HepG2 (cell line): ENCODE results near the gene MTHFSD. TPM values are rescaled to one million over a fixed set of nuclear protein-coding genes. Genes with fewer than 3 reads are reported as not detected.

Source experiments
- ATAC-seq: fragments of 200-7000 bp; cut with Tn5 transposase; 3 replicates; pipeline ENCODE4 v1.9.1; 2020; ENCODE audit warnings: mild to moderate bottlenecking, moderate library complexity
- BruUV-seq: library from RNA; stranded (reverse); fragments of 400-500 nt; replicated peaks from 2 replicates; lab custom pipeline; 2021; lab: Mats Ljungman, UMichigan
- CTCF ChIA-PET: fragments of 300-600 bp; formaldehyde crosslinking; extraction: SDS; loops from one replicate; lab custom pipeline; 2021; ENCODE audit warnings: low total read pairs, inconsistent platforms, low intra/inter-chr PET ratio; lab: Yijun Ruan, JAX
- POLR2A ChIA-PET: fragments of 350-600 bp; sonication (Branson Sonifier 250); formaldehyde crosslinking; loops from one replicate; lab custom pipeline; 2020; ENCODE audit warnings: antibody characterized with exemption, inconsistent platforms; lab: Yijun Ruan, JAX
- DNase-seq: peaks from one replicate; pipeline ENCODE4 v3.0.0-alpha.2; 2015; ENCODE audit warnings: low spot score
- FAIRE-seq: peaks from 3 replicates; lab custom pipeline; 2011; peaks lifted over from hg19 to GRCh38; lab: Jason Lieb, UNC
- H2AFZ ChIP-seq: one replicate; pipeline ENCODE4 v1.6.1; 2011; ENCODE audit warnings: low read length, inconsistent platforms
- H3K27ac ChIP-seq: fragments of 300-600 bp; 3 replicates; pipeline ENCODE4 v1.8.0; 2011; ENCODE audit warnings: mixed run types, mild to moderate bottlenecking, mixed read lengths, low read length, inconsistent platforms; ENCODE audit not compliant: insufficient read depth; ENCODE audit errors: extremely low read length
- H3K27me3 ChIP-seq, 2 experiments: fragments of 200-600 bp in 1 of 2; 2 replicates in 1 of 2; 3 replicates in 1 of 2; pipeline versions ENCODE4 v1.6.0 to v1.8.0; 2011; ENCODE audit warnings: low read length in 2 of 2, mild to moderate bottlenecking in 2 of 2, moderate library complexity in 2 of 2, inconsistent platforms in 1 of 2; ENCODE audit not compliant: insufficient read depth in 2 of 2, control insufficient read depth in 1 of 2
- H3K36me3 ChIP-seq, 2 experiments: fragments of 200-600 bp in 1 of 2; replicated peaks in 1 of 2; 2 replicates in 1 of 2; 3 replicates in 1 of 2; pipeline versions ENCODE4 v1.5.1 to v1.8.0; 2011; ENCODE audit warnings: low read length in 2 of 2, inconsistent platforms in 1 of 2; ENCODE audit not compliant: insufficient read depth in 2 of 2, control insufficient read depth in 1 of 2
- H3K4me1 ChIP-seq: 2 replicates; pipeline ENCODE4 v1.5.1; 2012; ENCODE audit warnings: low read length, inconsistent platforms; ENCODE audit not compliant: insufficient read depth
- H3K4me2 ChIP-seq: 2 replicates; pipeline ENCODE4 v1.6.0; 2011; ENCODE audit warnings: low read depth, low read length, inconsistent platforms
- H3K4me3 ChIP-seq, 3 experiments: fragments of 200-600 bp in 1 of 3; sonication (generic), shearing (Covaris generic) in 1 of 3; replicated peaks in 1 of 3; 2 replicates each; pipeline ENCODE4 v1.5.1; 2011 to 2016; ENCODE audit warnings: low read length in 3 of 3, inconsistent platforms in 2 of 3, low read depth in 2 of 3, mild to moderate bottlenecking in 2 of 3, control low read depth in 1 of 3, mixed read lengths in 1 of 3; ENCODE audit not compliant: insufficient read depth in 1 of 3
- H3K79me2 ChIP-seq: one replicate; pipeline ENCODE4 v1.6.1; 2011; ENCODE audit warnings: low read length, inconsistent platforms; ENCODE audit not compliant: insufficient read depth
- H3K9ac ChIP-seq: 2 replicates; pipeline ENCODE4 v1.6.0; 2011; ENCODE audit warnings: mild to moderate bottlenecking, low read depth, low read length, inconsistent platforms; ENCODE audit not compliant: insufficient read depth
- H3K9me3 ChIP-seq: 2 replicates; pipeline ENCODE4 v1.5.1; 2012; ENCODE audit warnings: mild to moderate bottlenecking, low read length
- H4K20me1 ChIP-seq: 2 replicates; pipeline ENCODE4 v1.6.0; 2011; ENCODE audit warnings: inconsistent platforms, mild to moderate bottlenecking, low read length, moderate library complexity; ENCODE audit not compliant: insufficient read depth
- JUND ChIP-seq: sonication (generic); formaldehyde crosslinking; IDR thresholded peaks from 2 replicates; pipeline ENCODE4 v1.8.0; 2022; ENCODE audit warnings: mild to moderate bottlenecking, missing genetic modification reagents
- LBX2 ChIP-seq: sonication (generic); formaldehyde crosslinking; IDR thresholded peaks from 2 replicates; pipeline ENCODE4 v1.5.0; 2020; ENCODE audit warnings: missing genetic modification reagents, mild to moderate bottlenecking, borderline replicate concordance
- MXI1 ChIP-seq: IDR thresholded peaks from 3 replicates; pipeline ENCODE4 v1.6.1; 2012; ENCODE audit warnings: low read depth, low read length, inconsistent platforms, borderline replicate concordance
- PAWR ChIP-seq: sonication (generic); formaldehyde crosslinking; IDR thresholded peaks from 2 replicates; pipeline ENCODE4 v1.4.0; 2020; ENCODE audit warnings: missing genetic modification reagents, mild to moderate bottlenecking, borderline replicate concordance
- PCBP2 ChIP-seq: fragments of 200-400 bp; formaldehyde crosslinking; optimal IDR thresholded peaks from 2 replicates; pipeline ENCODE3; 2018; ENCODE audit warnings: low read length, low read depth; ENCODE audit not compliant: poor library complexity, severe bottlenecking
- SCMH1 ChIP-seq: sonication (generic); formaldehyde crosslinking; IDR thresholded peaks from 2 replicates; pipeline ENCODE4 v1.9.0; 2021; ENCODE audit warnings: missing genetic modification reagents, mild to moderate bottlenecking, borderline replicate concordance
- TFAP4 ChIP-seq: sonication (generic); IDR thresholded peaks from 2 replicates; pipeline ENCODE4 v1.6.1; 2016; ENCODE audit warnings: low read depth, borderline replicate concordance
- ZFP1 ChIP-seq: IDR thresholded peaks from 2 replicates; pipeline ENCODE4 v1.6.1; 2016
- ZMAT3 ChIP-seq: sonication (generic); formaldehyde crosslinking; conservative IDR thresholded peaks from 2 replicates; pipeline ENCODE4 v1.7.0; 2021; ENCODE audit warnings: missing genetic modification reagents
- ZMAT5 ChIP-seq: sonication (generic); formaldehyde crosslinking; IDR thresholded peaks from 2 replicates; pipeline ENCODE4 v1.5.0; 2020; ENCODE audit warnings: mild to moderate bottlenecking, low read depth, missing genetic modification reagents, borderline replicate concordance
- ZNF20 ChIP-seq: sonication (generic); formaldehyde crosslinking; IDR thresholded peaks from 2 replicates; pipeline ENCODE4 v1.4.0; 2020; ENCODE audit warnings: mild to moderate bottlenecking, moderate library complexity, missing genetic modification reagents
- ZNF572 ChIP-seq: sonication (generic); formaldehyde crosslinking; IDR thresholded peaks from 2 replicates; pipeline ENCODE4 v1.5.1; 2020; ENCODE audit warnings: mild to moderate bottlenecking, missing genetic modification reagents
- ZNF782 ChIP-seq: sonication (generic); formaldehyde crosslinking; IDR thresholded peaks from 2 replicates; pipeline ENCODE4 v1.4.0; 2020; ENCODE audit warnings: missing genetic modification reagents, mild to moderate bottlenecking, borderline replicate concordance
- WGBS: methylation state at CpG from one replicate; pipeline ENCODE4 v1.1.6; 2017; ENCODE audit warnings: low lambda C conversion rate; 5-methylcytosine and 5-hydroxymethylcytosine counted together
- in situ Hi-C: cut with HindIII; loops from 2 replicates; pipeline ENCODE4 v1.10.0; 2017; ENCODE audit warnings: low pct_unique_long_range_greater_than_20kb; ENCODE audit not compliant: extremely low pct_ligation_motif_present
- intact Hi-C: fragments of 100-400 bp; cut with micrococcal nuclease; formaldehyde crosslinking; loops from one replicate; pipeline ENCODE4 v1.10.0; 2022; ENCODE audit not compliant: unreplicated experiment
- polyA plus RNA-seq, 8 experiments: library from polyadenylated mRNA; depleted of rRNA in 3 of 8; stranded (reverse) in 7 of 8; unstranded in 1 of 8; fragments of >200 nt; fragmentation: Illumina TruSeq in 4 of 8; extraction: Trizol in 4 of 8; gene quantifications; 2 replicates each; pipeline versions ENCODE4 v1.2.1 to v1.2.3, GENCODE V29; 2011 to 2016; ENCODE audit warnings: low read depth in 4 of 8, missing spikeins in 1 of 8, mixed read lengths in 1 of 8; ENCODE audit not compliant: insufficient read depth in 1 of 8
- total RNA-seq, 5 experiments: library from RNA; depleted of rRNA; stranded (reverse); fragments of >200 nt; fragmentation: Illumina TruSeq; extraction: Trizol; gene quantifications; 2 replicates each; pipeline ENCODE4 v1.2.3, GENCODE V29; 2016; ENCODE audit warnings: low read depth in 1 of 5
- TF ChIP-seq, protein P1 (sequence below): sonication (generic); formaldehyde crosslinking; IDR thresholded peaks from 2 replicates; pipeline ENCODE4 v1.4.0; 2020; ENCODE audit warnings: mild to moderate bottlenecking, missing genetic modification reagents
- TF ChIP-seq, protein P2 (sequence below): sonication (generic); formaldehyde crosslinking; IDR thresholded peaks from 2 replicates; pipeline ENCODE4 v1.4.0; 2020; ENCODE audit warnings: low read depth, mild to moderate bottlenecking, missing genetic modification reagents

The MTHFSD gene
- total and polyA plus RNA-seq, 2 of the 13 experiments (the other 11 are each of a cell fraction or from before 2014, with no cell fraction given) = 14.2 to 16.3 TPM

- ATAC-seq (no peak), DNase-seq (no peak), FAIRE-seq (no peak)
- in situ Hi-C loops (loop anchor here (5.0 to 25.0 kb wide), 4 partner anchors 172 to 702 kb away; no protein-coding TSS in a partner anchor), intact Hi-C loops (no loop called here)
- Histone ChIP-seq H2AFZ (no peak overlapping the region), H3K79me2 (no peaks in the 10 kb centered on the region), H3K4me1 (peaks cover 9% of the 10 kb centered on the region), H3K9ac (no peak overlapping the region), H3K27me3 (peaks cover 19 to 88% of the 10 kb centered on the region in 2 experiments), H3K4me2 (no peak overlapping the region), H4K20me1 (no peaks in the 10 kb centered on the region; the same call in 1 of the 2 replicates), H3K4me3 (no peak overlapping the region), H3K36me3 (no peaks in the 10 kb centered on the region), H3K27ac (no peak overlapping the region), H3K9me3 (no peaks in the 10 kb centered on the region)
- WGBS = 22% methylated on average over 18 of the region's 18 CpGs
- ChIA-PET CTCF (no interaction called here), POLR2A (no interaction called here)
- BruUV-seq = no TSS peak
- TF ChIP-seq, protein P1, sequence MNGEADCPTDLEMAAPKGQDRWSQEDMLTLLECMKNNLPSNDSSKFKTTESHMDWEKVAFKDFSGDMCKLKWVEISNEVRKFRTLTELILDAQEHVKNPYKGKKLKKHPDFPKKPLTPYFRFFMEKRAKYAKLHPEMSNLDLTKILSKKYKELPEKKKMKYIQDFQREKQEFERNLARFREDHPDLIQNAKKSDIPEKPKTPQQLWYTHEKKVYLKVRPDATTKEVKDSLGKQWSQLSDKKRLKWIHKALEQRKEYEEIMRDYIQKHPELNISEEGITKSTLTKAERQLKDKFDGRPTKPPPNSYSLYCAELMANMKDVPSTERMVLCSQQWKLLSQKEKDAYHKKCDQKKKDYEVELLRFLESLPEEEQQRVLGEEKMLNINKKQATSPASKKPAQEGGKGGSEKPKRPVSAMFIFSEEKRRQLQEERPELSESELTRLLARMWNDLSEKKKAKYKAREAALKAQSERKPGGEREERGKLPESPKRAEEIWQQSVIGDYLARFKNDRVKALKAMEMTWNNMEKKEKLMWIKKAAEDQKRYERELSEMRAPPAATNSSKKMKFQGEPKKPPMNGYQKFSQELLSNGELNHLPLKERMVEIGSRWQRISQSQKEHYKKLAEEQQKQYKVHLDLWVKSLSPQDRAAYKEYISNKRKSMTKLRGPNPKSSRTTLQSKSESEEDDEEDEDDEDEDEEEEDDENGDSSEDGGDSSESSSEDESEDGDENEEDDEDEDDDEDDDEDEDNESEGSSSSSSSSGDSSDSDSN (CRISPR knock-in tag) = no peak
- TF ChIP-seq ZFP1 (CRISPR knock-in tag) (no peak), PCBP2 (no peak), LBX2 (CRISPR knock-in tag) (no peak), SCMH1 (CRISPR knock-in tag) (no peak), ZNF782 (no peak), JUND (CRISPR knock-in tag) (no peak), MXI1 (no peak), ZMAT3 (CRISPR knock-in tag) (no peak), ZMAT5 (no peak), ZNF572 (CRISPR knock-in tag) (no peak), TFAP4 (no peak), ZNF20 (CRISPR knock-in tag) (no peak), PAWR (CRISPR knock-in tag) (no peak)
- TF ChIP-seq, protein P2, sequence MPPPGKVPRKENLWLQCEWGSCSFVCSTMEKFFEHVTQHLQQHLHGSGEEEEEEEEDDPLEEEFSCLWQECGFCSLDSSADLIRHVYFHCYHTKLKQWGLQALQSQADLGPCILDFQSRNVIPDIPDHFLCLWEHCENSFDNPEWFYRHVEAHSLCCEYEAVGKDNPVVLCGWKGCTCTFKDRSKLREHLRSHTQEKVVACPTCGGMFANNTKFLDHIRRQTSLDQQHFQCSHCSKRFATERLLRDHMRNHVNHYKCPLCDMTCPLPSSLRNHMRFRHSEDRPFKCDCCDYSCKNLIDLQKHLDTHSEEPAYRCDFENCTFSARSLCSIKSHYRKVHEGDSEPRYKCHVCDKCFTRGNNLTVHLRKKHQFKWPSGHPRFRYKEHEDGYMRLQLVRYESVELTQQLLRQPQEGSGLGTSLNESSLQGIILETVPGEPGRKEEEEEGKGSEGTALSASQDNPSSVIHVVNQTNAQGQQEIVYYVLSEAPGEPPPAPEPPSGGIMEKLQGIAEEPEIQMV (CRISPR knock-in tag) = no peak
These were observed 40.3 kb downstream of the MTHFSD start for GRCh38 chr16:86514481-86515376.
